Activated naive CD8-positive, alpha-beta T cell treated with anti-CD3 and anti-CD28 coated beads, Interleukin-2, amount 10 ng/mL, durations not matched to agents 7 days and 5 days (primary cell): ENCODE results near the gene SIAH3. TPM values are rescaled to one million over a fixed set of nuclear protein-coding genes. Genes with fewer than 3 reads are reported as not detected.
A peak's percentile ranks its signal among the peaks of the same experiment; 100 is the strongest.

Experiments used
- ATAC-seq: fragments of 150-1000 bp; cut with Tn5 transposase; one replicate; pipeline ENCODE4 v1.10.0; 2021; ENCODE audit warnings: low read depth, moderate library complexity
- POLR2A ChIA-PET: fragments of 350-600 bp; sonication (Branson Sonifier 250); formaldehyde crosslinking; loops from one replicate; lab custom pipeline; 2021; ENCODE audit warnings: antibody characterized with exemption; lab: Charles Lee
- DNase-seq: peaks from one replicate; pipeline ENCODE4 v3.0.0; 2021
- H3K27ac Mint-ChIP-seq: one replicate; pipeline ENCODE4 v1.8.0; 2022; ENCODE audit warnings: mild to moderate bottlenecking, mixed read lengths
- H3K27me3 Mint-ChIP-seq: one replicate; pipeline ENCODE4 v1.8.0; 2022; ENCODE audit warnings: mild to moderate bottlenecking, moderate library complexity, mixed read lengths
- H3K36me3 Mint-ChIP-seq: one replicate; pipeline ENCODE4 v1.8.0; 2021; ENCODE audit warnings: mild to moderate bottlenecking, mixed read lengths
- H3K4me1 Mint-ChIP-seq: one replicate; pipeline ENCODE4 v1.8.0; 2021; ENCODE audit warnings: mixed read lengths
- H3K4me3 Mint-ChIP-seq: one replicate; pipeline ENCODE4 v1.8.0; 2022; ENCODE audit warnings: mild to moderate bottlenecking, moderate library complexity, mixed read lengths
- H3K9me3 Mint-ChIP-seq: one replicate; pipeline ENCODE4 v1.8.0; 2021; ENCODE audit warnings: mixed read lengths
- total RNA-seq, 2 experiments: library from RNA; stranded (reverse); gene quantifications; one replicate each; pipeline ENCODE4 v1.2.3, GENCODE V29; 2021

Gene SIAH3
- total RNA-seq, 2 experiments from 2014 or later = 0.36 to 0.62 TPM

DNA sequence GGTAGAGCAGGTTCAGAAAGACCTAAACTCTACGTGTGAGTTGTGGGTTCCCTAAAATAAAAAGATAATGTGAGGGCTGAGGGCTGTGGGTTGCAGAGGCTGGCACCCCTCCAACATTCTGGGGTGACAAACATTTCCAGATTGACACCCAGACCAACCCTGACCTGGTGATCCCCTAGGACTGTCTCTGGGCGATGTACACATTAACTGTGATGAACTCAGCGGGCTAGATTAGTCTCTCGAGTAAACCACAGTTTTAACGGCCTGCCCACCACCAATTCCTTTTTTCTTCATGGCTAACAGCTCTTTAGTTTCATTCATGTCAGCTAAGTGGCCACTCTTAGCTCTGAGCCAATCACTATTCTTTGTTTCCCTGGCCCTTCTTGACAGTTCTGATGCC is 24.8 kb downstream of the SIAH3 start:
- Mint-ChIP-seq H3K36me3 (no peaks in the 10 kb centered on the region), H3K9me3 (no peaks in the 10 kb centered on the region), H3K27ac (no peak overlapping the region), H3K27me3 (no peaks in the 10 kb centered on the region), H3K4me3 (no peak overlapping the region), H3K4me1 (no peaks in the 10 kb centered on the region)
- ATAC-seq (no peak), DNase-seq (no peak)
- POLR2A ChIA-PET = no interaction called here

DNA sequence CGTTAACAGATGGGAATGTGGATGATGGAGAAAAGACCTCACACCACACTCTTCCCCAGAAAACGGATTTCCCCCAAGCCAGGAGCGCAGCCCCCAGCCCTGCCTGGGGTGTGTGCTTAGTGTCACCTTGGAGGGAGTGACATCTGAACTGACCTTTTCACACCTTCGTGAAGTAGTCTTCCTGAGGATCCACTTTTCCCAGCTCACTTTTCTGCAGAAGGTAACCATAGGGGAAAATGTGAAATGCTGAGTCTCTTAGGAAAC is 26.2 kb downstream of the SIAH3 start:
- no peak for DNase-seq
- no peaks in the 10 kb centered on the region for H3K36me3 Mint-ChIP-seq
- H3K27me3 Mint-ChIP-seq = no peaks in the 10 kb centered on the region

DNA sequence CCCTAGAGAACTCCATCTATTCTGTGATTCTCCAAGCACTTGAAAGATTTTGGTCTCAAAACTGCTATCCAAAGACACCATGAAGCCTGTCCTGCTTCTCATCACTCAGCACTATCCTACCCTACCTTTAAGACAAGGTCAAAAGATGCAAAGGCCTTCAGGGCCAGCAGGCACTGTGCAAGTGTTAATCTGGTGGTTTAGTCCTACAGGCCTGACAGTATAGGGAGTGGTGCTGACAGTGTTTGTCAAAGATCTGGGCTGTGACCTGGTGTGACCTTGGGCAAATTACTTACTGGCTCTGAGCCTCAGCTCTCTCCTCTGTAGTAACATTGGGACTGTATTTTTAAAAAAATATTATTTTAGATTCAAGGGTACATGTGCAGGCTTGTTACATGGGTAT is 28.0 kb downstream of the SIAH3 start:
- no peak overlapping the region for H3K4me3 Mint-ChIP-seq
- POLR2A ChIA-PET = no interaction called here
- H3K27ac Mint-ChIP-seq = no peak overlapping the region
- H3K9me3 Mint-ChIP-seq = no peaks in the 10 kb centered on the region
- ATAC-seq (no peak), DNase-seq (no peak)
- no peaks in the 10 kb centered on the region for H3K4me1 Mint-ChIP-seq
- H3K27me3 Mint-ChIP-seq = no peaks in the 10 kb centered on the region
- H3K36me3 Mint-ChIP-seq = no peaks in the 10 kb centered on the region

More for the DNA sequence above, 26.2 kb downstream of the SIAH3 start:
- Mint-ChIP-seq H3K4me3 (no peak overlapping the region), H3K4me1 (no peaks in the 10 kb centered on the region), H3K27ac (no peak overlapping the region), H3K9me3 (no peaks in the 10 kb centered on the region)
- ATAC-seq = no peak
- POLR2A ChIA-PET = no interaction called here

DNA sequence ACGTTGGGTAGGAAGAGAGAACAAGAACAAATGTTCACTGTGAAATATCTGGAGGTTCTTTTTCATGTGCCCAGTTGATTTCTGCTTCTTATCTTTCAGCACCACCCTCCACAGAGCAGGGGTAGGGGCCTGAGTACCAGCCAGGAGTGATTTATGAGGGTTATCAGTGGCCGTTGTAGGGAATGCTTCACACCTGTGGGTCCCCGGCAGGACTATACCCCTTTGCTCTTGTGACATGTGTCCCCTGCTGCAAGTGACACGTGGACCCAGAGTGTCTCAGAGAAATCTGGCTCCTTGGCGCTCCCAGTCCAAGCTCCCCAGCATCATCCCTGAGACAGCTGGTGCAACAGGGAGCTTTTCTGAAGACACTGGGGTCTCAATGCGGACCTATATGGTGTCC is 29.7 kb downstream of the SIAH3 start:
- POLR2A ChIA-PET = no interaction called here
- no peaks in the 10 kb centered on the region for H3K9me3 Mint-ChIP-seq
- DNase-seq (no peak), ATAC-seq (no peak)
- H3K4me3 Mint-ChIP-seq = no peak overlapping the region
- H3K27me3 Mint-ChIP-seq = no peaks in the 10 kb centered on the region
- H3K4me1 Mint-ChIP-seq = no peaks in the 10 kb centered on the region
- no peak overlapping the region for H3K27ac Mint-ChIP-seq
- H3K36me3 Mint-ChIP-seq = no peaks in the 10 kb centered on the region

DNA sequence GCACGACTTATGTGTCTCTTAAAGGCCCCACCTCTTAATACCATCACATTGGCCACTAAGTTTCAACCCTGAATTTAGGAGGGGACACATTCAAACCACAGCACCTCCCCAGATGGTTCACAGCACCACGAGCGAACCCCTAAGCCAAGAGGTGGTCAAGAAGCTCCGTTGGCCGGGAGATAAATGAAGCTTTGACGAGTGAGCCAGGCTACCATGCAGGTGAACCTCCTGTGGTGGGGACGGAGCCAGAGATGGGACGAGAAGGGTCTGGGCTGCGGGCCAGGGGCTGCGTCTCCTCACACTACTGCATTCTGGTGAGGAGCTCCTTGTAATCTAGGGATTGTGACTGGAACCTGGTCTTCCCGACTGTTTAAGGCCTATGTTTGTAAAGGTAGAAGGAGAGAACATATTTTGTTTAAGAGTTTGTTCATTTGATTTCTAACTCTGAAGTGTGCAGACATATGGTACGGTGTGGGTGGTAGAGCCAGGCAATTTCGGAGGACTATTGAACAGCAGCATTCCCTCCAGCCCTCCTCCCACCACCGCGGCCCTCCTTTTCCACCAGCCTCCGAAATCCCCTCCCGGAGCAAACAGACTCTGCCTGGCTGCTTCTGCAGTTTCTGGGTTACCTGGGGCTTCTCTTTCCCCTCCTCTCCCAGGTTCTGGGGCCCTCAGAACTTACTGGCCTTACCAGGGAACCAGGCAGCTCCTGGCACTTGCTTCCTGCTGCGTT is 31.3 kb downstream of the SIAH3 start:
- no peaks in the 10 kb centered on the region for H3K27me3 Mint-ChIP-seq
- H3K4me3 Mint-ChIP-seq = no peak overlapping the region
- no peak for DNase-seq
- no peaks in the 10 kb centered on the region for H3K9me3 Mint-ChIP-seq
- ATAC-seq = no peak
- H3K36me3 Mint-ChIP-seq = no peaks in the 10 kb centered on the region
- H3K4me1 Mint-ChIP-seq = no peaks in the 10 kb centered on the region
- POLR2A ChIA-PET = no interaction called here
- H3K27ac Mint-ChIP-seq = no peak overlapping the region

DNA sequence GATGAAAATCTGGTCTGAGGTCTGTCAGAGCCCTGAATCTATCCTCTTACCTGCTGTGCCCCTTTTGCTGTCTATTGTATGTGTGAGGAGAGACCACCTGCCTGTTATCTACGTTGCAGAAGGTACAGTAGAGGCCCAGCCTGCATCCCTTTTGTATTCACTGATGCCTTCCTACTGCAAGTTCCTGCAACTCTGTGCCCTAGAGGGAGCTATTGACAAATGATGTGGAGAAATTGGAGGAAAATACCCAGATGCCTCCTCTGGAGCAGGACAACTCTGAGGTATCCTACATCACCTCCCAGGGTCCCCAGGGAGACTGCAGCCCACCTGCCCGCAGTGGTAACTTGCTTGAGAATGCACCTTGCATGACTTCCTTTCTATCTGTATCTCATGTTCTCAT is 33.7 kb downstream of the SIAH3 start:
- DNase-seq (no peak), ATAC-seq (no peak)
- Mint-ChIP-seq H3K27me3 (no peaks in the 10 kb centered on the region), H3K27ac (no peak overlapping the region), H3K9me3 (no peaks in the 10 kb centered on the region), H3K4me3 (no peak overlapping the region), H3K36me3 (no peaks in the 10 kb centered on the region), H3K4me1 (no peaks in the 10 kb centered on the region)
- POLR2A ChIA-PET = no interaction called here

DNA sequence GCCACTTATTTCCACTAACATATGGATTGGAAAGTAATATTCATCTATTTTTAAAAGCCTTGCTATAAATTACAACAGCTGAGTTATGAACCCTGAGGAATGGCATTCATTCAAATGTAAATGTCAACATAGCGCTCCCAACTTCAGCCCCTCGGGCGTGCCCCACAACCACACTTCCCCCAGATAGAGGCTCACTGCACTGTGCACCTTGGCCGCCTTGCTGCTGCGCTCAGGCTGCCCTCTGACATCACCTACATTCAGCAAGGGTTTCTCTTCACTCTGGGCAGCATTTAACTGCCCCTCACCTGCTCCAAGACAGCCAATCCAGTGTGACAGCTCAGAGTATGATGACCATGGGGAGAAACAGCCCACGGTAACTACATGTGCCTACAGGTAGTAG is 35.1 kb downstream of the SIAH3 start:
- Mint-ChIP-seq H3K9me3 (no peaks in the 10 kb centered on the region), H3K36me3 (no peaks in the 10 kb centered on the region), H3K27me3 (no peaks in the 10 kb centered on the region), H3K4me1 (no peaks in the 10 kb centered on the region), H3K27ac (no peak overlapping the region), H3K4me3 (no peak overlapping the region)
- POLR2A ChIA-PET = no interaction called here
- ATAC-seq (no peak), DNase-seq (no peak)

DNA sequence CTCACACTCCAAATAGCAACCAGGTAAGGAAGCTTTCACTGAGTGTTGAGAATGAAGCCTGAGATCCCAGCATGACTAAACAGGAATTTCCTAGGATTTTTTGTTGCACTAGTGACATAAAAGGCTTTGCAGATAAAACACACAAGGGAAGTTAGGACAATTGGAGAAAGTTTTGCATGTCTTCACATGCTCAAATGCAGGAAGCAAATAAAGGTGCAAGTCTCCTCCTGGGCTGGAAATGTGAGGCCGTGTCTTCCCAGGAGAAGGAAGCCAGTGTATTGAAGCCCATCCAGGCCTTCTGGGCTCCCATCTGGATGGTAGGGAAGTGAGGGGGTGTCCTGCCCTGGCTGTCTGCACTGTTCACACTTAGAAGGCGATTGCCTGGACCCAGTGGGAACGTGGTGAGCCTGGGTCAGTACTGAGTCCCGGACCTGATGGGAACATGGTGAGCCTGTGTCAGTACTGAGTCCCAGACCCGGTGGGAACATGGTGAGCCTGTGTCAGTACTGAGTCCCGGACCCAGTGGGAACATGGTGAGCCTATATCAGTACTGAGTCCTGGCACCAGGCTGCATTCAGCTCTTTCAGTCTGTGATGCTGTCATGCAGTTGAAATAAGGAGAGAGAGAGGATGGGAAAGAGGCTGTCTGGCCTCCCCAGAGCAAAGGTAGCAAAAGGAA is 38.7 kb downstream of the SIAH3 start:
- no peaks in the 10 kb centered on the region for H3K27me3 Mint-ChIP-seq
- DNase-seq = no peak
- no peak overlapping the region for H3K27ac Mint-ChIP-seq
- no peak overlapping the region for H3K4me3 Mint-ChIP-seq
- no peaks in the 10 kb centered on the region for H3K36me3 Mint-ChIP-seq
- POLR2A ChIA-PET = no interaction called here
- H3K9me3 Mint-ChIP-seq = no peaks in the 10 kb centered on the region
- peaks cover 4% of the 10 kb centered on the region for H3K4me1 Mint-ChIP-seq
- no peak for ATAC-seq

DNA sequence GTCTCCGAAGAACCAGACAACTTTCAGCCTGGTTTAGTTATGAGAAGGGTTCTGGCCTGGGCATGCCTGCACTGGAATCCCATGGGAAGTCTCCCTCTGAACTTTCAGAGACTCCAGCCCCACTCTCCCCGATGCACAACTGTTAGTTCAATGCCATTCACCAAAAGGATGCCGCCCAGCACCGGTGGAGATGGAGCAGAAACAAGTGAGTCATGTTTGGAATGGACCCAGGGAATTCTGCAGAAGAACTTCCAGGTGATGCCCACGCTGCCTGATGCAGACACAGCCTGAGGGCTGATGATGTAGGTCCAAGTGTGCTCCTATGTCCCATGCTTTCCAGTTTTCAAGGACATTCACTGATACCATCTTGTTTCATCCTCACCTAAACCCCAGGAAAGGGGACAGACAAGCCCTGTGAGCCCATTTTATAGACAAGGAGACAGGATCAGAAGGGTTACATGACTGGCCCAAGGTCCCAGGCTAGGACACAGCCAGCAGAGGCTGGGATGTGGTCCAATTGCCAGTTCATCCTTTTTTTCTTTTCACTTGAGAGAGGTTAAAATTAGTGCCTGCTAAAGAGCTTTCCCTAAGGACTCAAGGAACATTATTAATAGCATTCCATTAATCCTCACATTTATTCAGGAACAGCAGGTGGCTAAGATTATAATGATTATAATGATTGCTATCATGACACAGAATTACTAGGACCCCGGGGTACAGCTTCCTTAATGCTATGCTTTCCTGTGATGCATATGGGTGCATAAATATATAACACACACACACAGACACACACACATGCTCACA is 39.5 kb downstream of the SIAH3 start:
- Mint-ChIP-seq H3K27ac (no peak overlapping the region), H3K27me3 (no peaks in the 10 kb centered on the region), H3K36me3 (no peaks in the 10 kb centered on the region), H3K4me3 (no peak overlapping the region), H3K9me3 (no peaks in the 10 kb centered on the region), H3K4me1 (peaks cover 4% of the 10 kb centered on the region)
- POLR2A ChIA-PET = no interaction called here
- ATAC-seq = no peak
- no peak for DNase-seq

DNA sequence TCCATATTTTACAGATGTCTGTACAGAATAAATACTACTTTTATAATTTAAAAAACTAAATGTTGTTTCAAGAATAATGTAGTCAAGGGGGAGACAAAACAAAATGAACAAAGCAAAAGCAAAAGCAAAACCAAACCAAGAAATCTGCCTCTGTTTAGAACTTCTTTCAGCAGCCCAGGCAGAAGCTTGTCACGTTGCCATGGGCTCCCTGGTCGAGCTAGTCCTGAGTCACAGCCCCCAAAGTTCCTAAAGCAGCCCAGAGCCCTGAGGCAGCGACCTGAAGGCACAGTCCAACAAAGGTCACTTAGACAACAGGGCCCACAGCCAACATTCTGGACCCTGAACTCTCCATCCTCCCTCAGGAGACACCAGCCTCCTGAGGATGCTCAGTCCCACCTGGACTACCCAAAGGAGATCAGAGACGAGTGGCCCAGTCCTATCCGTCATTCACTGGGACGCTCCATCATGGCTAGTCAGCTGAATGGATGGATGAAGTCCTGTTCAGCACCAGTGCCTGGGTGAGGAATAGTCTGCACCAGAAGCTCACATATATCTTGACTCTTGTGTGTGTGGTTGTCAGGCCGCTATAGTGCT is 41.7 kb downstream of the SIAH3 start:
- DNase-seq (no peak), ATAC-seq (peak; percentile 60)
- Mint-ChIP-seq H3K27ac (no peak overlapping the region), H3K27me3 (no peaks in the 10 kb centered on the region), H3K4me1 (peaks cover 4% of the 10 kb centered on the region), H3K9me3 (no peaks in the 10 kb centered on the region), H3K36me3 (no peaks in the 10 kb centered on the region), H3K4me3 (no peak overlapping the region)
- POLR2A ChIA-PET = interaction anchor here (0.5 kb wide), 1 partner anchor 802 kb away, joined by 5 read pairs; no protein-coding TSS in a partner anchor

DNA sequence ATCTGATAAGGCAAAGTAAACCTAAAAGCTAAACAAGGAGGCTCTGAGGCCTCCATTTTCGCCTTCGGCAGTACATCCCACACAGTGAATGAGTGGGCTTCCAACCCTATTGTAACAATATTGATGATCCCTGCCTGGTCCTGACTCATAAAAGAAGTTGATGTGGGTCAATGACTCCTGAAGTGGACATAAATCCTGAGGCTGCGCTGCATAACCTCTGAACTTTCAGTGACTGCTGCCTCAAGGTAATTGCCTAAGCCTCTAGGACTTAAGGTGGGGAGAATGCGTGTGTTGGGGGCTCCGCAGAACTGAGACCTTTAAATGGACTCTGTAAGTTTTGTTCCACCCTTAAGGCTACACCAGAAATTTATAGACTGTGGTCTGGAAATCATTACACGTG is 42.6 kb downstream of the SIAH3 start:
- DNase-seq (no peak), ATAC-seq (no peak)
- Mint-ChIP-seq H3K9me3 (no peaks in the 10 kb centered on the region), H3K36me3 (no peaks in the 10 kb centered on the region), H3K27me3 (no peaks in the 10 kb centered on the region), H3K4me1 (peaks cover 4% of the 10 kb centered on the region), H3K4me3 (no peak overlapping the region), H3K27ac (no peak overlapping the region)
- POLR2A ChIA-PET = no interaction called here

DNA sequence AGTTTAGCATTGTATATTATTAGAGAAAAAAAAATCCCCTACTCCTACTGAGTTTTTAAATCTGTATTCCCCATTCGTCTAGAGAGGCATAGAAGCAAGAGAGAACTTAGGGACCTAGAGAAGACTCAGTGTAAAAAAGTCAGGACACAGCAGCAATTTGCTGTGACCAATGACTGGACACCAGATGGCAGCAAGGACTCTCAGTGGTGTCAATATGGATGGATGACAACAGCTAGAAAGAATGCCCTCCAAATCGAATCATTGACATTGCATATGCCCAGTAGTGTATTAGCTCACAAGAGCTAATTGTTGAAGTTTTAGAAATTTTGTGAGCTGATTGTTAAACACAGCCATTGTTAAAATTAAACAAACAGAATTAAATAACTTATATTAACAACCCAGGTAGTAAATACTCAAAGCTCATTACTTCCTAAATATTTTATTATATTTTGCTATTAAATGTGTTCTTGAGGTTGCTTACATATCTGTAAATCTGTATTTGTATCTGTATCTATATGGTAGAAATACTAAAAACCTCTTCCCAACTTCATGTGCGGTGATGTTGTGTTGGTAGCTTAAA is 43.9 kb downstream of the SIAH3 start:
- Mint-ChIP-seq H3K9me3 (no peaks in the 10 kb centered on the region), H3K27ac (no peak overlapping the region), H3K36me3 (no peaks in the 10 kb centered on the region), H3K4me1 (peaks cover 4% of the 10 kb centered on the region), H3K4me3 (no peak overlapping the region), H3K27me3 (no peaks in the 10 kb centered on the region)
- DNase-seq (no peak), ATAC-seq (peak; percentile 50)
- POLR2A ChIA-PET = no interaction called here

DNA sequence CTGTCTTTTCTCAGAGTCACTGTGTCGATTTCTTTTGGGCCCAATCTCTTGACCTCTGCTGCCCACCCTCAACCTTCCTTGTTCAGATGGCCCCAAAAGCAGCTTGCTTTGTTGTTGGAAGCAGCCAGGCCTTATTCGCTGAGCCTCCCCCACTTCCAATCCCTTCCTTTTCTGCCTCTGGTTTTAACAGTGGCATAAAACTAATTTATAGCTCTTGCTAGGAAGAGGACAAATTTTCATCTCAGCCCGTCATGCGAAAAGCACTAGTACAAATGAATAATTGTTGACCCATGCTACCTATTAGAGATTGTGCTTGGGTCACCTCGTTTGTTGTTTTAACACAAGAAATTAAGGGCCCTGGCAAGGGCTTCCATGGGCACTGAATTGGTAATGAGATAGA is 51.1 kb downstream of the SIAH3 start:
- no peak for ATAC-seq

More for the DNA sequence above, 51.1 kb downstream of the SIAH3 start:
- Mint-ChIP-seq H3K4me3 (no peak overlapping the region), H3K9me3 (no peaks in the 10 kb centered on the region), H3K36me3 (no peaks in the 10 kb centered on the region), H3K4me1 (no peaks in the 10 kb centered on the region), H3K27ac (no peak overlapping the region), H3K27me3 (no peaks in the 10 kb centered on the region)
- POLR2A ChIA-PET = no interaction called here
- no peak for DNase-seq
